ENCODE measurements around the gene THAP11. TPM values are rescaled to one million over a fixed set of nuclear protein-coding genes. Genes with fewer than 3 reads are reported as not detected.

THAP11 gene
- polyA plus RNA-seq, 3 donors: 17.6 to 84.2 (median 52.5) TPM

DNA sequence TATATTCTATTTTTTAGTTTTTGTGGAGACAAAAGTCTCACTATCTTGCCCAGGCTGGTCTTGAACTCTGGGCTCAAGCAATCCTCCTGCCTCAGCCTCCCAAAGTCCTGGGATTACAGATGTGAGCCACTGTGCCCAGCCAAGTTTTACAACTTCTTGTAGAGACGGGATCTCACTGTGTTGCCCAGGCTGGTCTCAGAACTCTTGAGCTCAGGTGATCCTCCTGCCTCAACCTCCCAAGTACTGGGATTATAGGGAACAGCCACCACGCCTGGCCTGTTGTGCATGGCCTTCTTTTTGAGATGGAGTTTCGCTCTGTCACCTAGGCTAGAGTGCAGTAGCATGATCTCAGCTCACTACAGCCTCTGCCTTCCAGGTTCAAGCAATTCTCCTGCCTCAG lies 11.6 kb downstream of the THAP11 start:
- Histone ChIP-seq H4K20me1 (ENCODE audit: insufficient read depth, low read length) (peaks cover 59% of the 10 kb centered on the region), H3K9me3 (replicated peaks in 1 of 2; ENCODE audit: control insufficient read depth in 1 of 2, insufficient read depth in 1 of 2, low read length in 2 of 2) (no peaks in the 10 kb centered on the region), H3K27me3 (ENCODE audit: control insufficient read depth in 2 of 2, insufficient read depth in 2 of 2, low read length in 2 of 2) (no peaks in the 10 kb centered on the region), H3K9ac (ENCODE audit: insufficient read depth, low read length, poor library complexity, severe bottlenecking) (no peak overlapping the region), H3K79me2 (ENCODE audit: insufficient read depth, low read length) (peaks cover 99% of the 10 kb centered on the region), H3K36me3 (replicated peaks in 1 of 2; ENCODE audit: control insufficient read depth in 1 of 2, insufficient read depth in 2 of 2, low read length in 2 of 2) (no peaks in the 10 kb centered on the region), H3K4me2 (replicated peaks; ENCODE audit: extremely low read depth, low read length, poor library complexity, severe bottlenecking) (no peak overlapping the region), H3K4me1 (ENCODE audit: control insufficient read depth in 1 of 2, insufficient read depth in 2 of 2, low read length in 2 of 2) (peaks cover 4 to 7% of the 10 kb centered on the region in 2 donors), H3K4me3 (replicated peaks in 1 of 3; ENCODE audit: low read depth in 2 of 3, low read length in 3 of 3) (no peak overlapping the region), H3K27ac (ENCODE audit: low read depth in 1 of 2, low read length in 2 of 2) (no peak overlapping the region), H2AFZ (ENCODE audit: insufficient read depth, low read depth, low read length, poor library complexity, severe bottlenecking) (no peak overlapping the region)
- TF ChIP-seq CTCF (IDR thresholded peaks at IDR 0.05): no peak
- no peak for DNase-seq
- no peak overlapping the region for H3K4me3 Mint-ChIP-seq
- H3K36me3 Mint-ChIP-seq: peaks cover 2 to 3% of the 10 kb centered on the region in 2 donors
- intact Hi-C loops (cut with micrococcal nuclease): no loop called here
- peak overlapping the region in 2 of 7 donors; percentile 18 to 76 for H3K27ac Mint-ChIP-seq
- 100% methylated on average over 1 of the region's 3 CpGs for WGBS (ENCODE audit: insufficient coverage)
- peaks cover 20% of the 10 kb centered on the region for H3K4me1 Mint-ChIP-seq
- H3K9me3 Mint-ChIP-seq: peaks cover 0 to 2% (median 0%) of the 10 kb centered on the region in 7 donors
- H3K27me3 Mint-ChIP-seq (ENCODE audit: low read depth in 3 of 3): peaks cover 0 to 1% (median 0%) of the 10 kb centered on the region in 3 donors

DNA sequence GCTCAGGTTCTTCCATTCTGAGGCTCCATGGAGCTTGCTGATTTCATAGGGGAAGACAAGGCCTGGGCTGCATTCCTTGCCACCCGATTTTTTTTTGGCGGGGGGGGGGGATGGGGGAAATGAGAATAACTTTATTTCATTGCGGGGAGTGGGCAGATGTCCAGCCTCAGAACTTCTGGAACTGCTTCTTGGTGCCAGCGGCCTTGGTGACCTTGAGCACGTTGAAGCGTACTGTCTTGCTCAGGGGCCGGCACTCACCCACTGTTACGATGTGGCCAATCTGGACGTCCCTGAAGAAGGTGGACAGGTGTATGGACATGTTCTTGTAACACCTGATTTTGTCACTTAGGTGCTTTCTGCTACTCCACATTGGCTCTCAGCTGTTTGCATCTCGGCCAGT lies 13.7 kb downstream of the THAP11 start:
- H4K20me1 ChIP-seq (ENCODE audit: insufficient read depth, low read length): peaks cover 52% of the 10 kb centered on the region
- peaks cover 6 to 8% of the 10 kb centered on the region in 2 donors for H3K36me3 ChIP-seq (replicated peaks in 1 of 2; ENCODE audit: control insufficient read depth in 1 of 2, insufficient read depth in 2 of 2, low read length in 2 of 2)
- Mint-ChIP-seq H3K36me3 (peaks cover 10% of the 10 kb centered on the region in 2 donors), H3K9me3 (peaks cover 0 to 2% (median 0%) of the 10 kb centered on the region in 7 donors), H3K4me3 (no peak overlapping the region), H3K4me1 (peaks cover 20% of the 10 kb centered on the region), H3K27me3 (ENCODE audit: low read depth in 3 of 3) (no peaks in the 10 kb centered on the region), H3K27ac (peak overlapping the region in 2 of 7 donors; percentile 68 to 88)
- DNase-seq: no peak
- no peak overlapping the region for H3K27ac ChIP-seq (ENCODE audit: low read depth in 1 of 2, low read length in 2 of 2)
- no peaks in the 10 kb centered on the region for H3K27me3 ChIP-seq (ENCODE audit: control insufficient read depth in 2 of 2, insufficient read depth in 2 of 2, low read length in 2 of 2)
- H3K9me3 ChIP-seq (replicated peaks in 1 of 2; ENCODE audit: control insufficient read depth in 1 of 2, insufficient read depth in 1 of 2, low read length in 2 of 2): no peaks in the 10 kb centered on the region
- no peak overlapping the region for H3K4me3 ChIP-seq (replicated peaks in 1 of 3; ENCODE audit: low read depth in 2 of 3, low read length in 3 of 3)
- no peak overlapping the region for H3K9ac ChIP-seq (ENCODE audit: insufficient read depth, low read length, poor library complexity, severe bottlenecking)
- 100% methylated on average over 7 of the region's 10 CpGs for WGBS (ENCODE audit: insufficient coverage)
- no peak overlapping the region for H3K4me2 ChIP-seq (replicated peaks; ENCODE audit: extremely low read depth, low read length, poor library complexity, severe bottlenecking)
- H2AFZ ChIP-seq (ENCODE audit: insufficient read depth, low read depth, low read length, poor library complexity, severe bottlenecking): no peak overlapping the region
- peaks cover 4 to 9% of the 10 kb centered on the region in 2 donors for H3K4me1 ChIP-seq (ENCODE audit: control insufficient read depth in 1 of 2, insufficient read depth in 2 of 2, low read length in 2 of 2)
- no peak for TF ChIP-seq CTCF (IDR thresholded peaks at IDR 0.05)
- peaks cover 96% of the 10 kb centered on the region for H3K79me2 ChIP-seq (ENCODE audit: insufficient read depth, low read length)
- intact Hi-C loops (cut with micrococcal nuclease): no loop called here
